C4-2B (cell line): ENCODE measurements around the gene TADA2B.

ENCODE experiments used
- ZFX ChIP-seq: fragments of 450-650 bp; IDR thresholded peaks from 2 replicates; pipeline ENCODE4 v1.6.1; 2017
- TF ChIP-seq, protein P1 (sequence below): fragments of 450-650 bp; conservative IDR thresholded peaks from 2 replicates; pipeline ENCODE4 v1.5.1; 2017; ENCODE audit warnings: mild to moderate bottlenecking

DNA sequence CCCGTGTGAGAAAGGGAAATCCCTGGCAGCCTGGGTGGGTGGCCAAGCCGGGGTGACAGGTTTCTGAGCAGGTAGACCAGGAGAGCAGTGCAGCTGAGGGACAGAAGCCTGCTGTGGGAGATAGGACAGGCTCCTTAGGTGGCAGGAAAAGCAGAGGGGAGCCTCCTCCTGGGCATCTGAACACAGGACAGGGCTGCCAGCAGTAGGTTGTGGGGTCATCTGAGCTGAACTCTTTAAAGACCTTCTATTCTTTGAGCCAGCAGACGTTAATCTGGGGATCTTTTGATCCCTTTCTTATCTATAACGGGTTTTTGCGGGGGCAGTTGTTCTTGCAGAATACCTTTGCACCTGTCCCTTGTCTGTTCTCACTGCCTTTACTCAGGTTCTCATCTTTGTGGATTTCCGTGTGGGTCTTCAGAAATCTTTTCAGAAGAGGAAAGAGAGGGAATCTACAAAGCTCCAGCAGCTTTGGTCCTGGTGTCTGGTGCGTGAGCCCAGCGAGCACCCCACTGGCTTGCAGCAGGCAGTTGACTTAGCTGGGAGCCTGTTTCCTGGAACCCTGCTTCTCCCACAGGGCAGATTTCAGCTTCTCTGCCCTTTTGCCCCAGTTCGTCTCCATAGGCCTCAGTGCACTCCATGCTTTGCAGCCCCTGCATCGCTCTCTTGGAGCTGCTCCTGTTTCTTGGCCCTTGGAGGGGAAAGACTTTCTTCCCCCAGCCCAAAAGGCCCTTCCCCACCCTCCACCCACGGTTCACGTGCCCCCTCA, 35.8 kb upstream of the TADA2B start:
- TF ChIP-seq, protein P1, sequence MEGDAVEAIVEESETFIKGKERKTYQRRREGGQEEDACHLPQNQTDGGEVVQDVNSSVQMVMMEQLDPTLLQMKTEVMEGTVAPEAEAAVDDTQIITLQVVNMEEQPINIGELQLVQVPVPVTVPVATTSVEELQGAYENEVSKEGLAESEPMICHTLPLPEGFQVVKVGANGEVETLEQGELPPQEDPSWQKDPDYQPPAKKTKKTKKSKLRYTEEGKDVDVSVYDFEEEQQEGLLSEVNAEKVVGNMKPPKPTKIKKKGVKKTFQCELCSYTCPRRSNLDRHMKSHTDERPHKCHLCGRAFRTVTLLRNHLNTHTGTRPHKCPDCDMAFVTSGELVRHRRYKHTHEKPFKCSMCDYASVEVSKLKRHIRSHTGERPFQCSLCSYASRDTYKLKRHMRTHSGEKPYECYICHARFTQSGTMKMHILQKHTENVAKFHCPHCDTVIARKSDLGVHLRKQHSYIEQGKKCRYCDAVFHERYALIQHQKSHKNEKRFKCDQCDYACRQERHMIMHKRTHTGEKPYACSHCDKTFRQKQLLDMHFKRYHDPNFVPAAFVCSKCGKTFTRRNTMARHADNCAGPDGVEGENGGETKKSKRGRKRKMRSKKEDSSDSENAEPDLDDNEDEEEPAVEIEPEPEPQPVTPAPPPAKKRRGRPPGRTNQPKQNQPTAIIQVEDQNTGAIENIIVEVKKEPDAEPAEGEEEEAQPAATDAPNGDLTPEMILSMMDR = no peak
- no peak for TF ChIP-seq ZFX
